ENCODE data around the gene FOXO4. TPM values are rescaled to one million over a fixed set of nuclear protein-coding genes. Genes with fewer than 3 reads are reported as not detected.

The FOXO4 gene
- total RNA-seq, 1 experiment from 2014 or later, result 17.7 TPM

DNA sequence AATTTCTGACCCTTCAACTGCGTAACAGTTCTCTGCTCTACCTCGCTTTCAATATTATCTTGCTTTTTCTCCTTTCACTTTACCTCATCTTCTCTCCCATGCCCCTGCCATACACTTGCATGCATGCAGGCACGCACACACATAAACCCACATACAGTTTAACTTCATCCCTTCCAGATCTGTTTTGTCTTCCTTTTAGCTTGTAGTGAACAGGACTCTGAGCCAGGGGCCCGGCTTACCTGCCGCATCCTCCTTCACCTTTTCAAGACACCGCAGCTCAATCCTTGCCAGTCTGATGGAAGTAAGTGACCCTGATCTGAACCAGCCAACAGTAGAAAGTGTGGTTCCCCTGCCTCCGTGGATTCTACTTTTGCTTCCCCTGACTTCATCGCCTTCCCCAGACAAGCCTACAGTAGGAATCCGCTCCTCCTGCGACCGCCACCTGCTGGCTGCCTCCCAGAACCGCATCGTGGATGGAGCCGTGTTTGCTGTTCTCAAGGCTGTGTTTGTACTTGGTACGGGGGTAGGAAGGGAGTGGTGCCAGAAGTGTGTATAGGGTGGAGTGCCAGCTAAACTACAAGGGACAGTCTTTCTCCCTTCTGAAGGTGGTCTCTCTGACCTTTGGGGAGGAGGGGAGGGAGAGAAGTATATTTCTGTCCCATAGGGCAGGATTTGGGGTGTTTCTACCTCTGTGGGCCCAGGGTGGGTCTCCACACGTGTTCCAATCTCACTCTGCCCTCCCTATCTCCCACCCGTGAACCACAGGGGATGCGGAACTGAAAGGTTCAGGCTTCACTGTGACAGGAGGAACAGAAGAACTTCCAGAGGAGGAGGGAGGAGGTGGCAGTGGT lies 33.5 kb downstream of the FOXO4 start:
- peaks cover 47% of the 10 kb centered on the region for H3K9me3 ChIP-seq (ENCODE audit: control insufficient read depth, low read depth, low read length)
- 0 out of 4 replicates have a peak, but pooled peaks cover 0 to 5% of the 10 kb centered on the region in 2 experiments for H3K4me1 Mint-ChIP-seq
- H2BK5ac ChIP-seq (ENCODE audit: insufficient read length, low read length), result no peak overlapping the region
- H3K14ac ChIP-seq (ENCODE audit: insufficient read depth, low read length), result no peak overlapping the region
- no peak overlapping the region for H3K4ac ChIP-seq (ENCODE audit: low read depth, low read length)
- no peak overlapping the region for H4K91ac ChIP-seq (ENCODE audit: insufficient read length, low read depth, low read length)
- H3K27me3 Mint-ChIP-seq (ENCODE audit: low read depth), result peaks cover 2% of the 10 kb centered on the region
- H3K18ac ChIP-seq (ENCODE audit: insufficient read length, low read depth, low read length), result no peak overlapping the region
- H3K23ac ChIP-seq (ENCODE audit: insufficient read length, low read depth, low read length), result no peak overlapping the region
- H3K27ac ChIP-seq (ENCODE audit: insufficient read length, low read depth, low read length), result no peak overlapping the region
- peak overlapping the region in 2 of 3 experiments; percentile 15 to 41; a peak in 2 of 7 replicates for H3K27ac Mint-ChIP-seq
- TF ChIP-seq, protein P1, sequence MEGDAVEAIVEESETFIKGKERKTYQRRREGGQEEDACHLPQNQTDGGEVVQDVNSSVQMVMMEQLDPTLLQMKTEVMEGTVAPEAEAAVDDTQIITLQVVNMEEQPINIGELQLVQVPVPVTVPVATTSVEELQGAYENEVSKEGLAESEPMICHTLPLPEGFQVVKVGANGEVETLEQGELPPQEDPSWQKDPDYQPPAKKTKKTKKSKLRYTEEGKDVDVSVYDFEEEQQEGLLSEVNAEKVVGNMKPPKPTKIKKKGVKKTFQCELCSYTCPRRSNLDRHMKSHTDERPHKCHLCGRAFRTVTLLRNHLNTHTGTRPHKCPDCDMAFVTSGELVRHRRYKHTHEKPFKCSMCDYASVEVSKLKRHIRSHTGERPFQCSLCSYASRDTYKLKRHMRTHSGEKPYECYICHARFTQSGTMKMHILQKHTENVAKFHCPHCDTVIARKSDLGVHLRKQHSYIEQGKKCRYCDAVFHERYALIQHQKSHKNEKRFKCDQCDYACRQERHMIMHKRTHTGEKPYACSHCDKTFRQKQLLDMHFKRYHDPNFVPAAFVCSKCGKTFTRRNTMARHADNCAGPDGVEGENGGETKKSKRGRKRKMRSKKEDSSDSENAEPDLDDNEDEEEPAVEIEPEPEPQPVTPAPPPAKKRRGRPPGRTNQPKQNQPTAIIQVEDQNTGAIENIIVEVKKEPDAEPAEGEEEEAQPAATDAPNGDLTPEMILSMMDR (conservative IDR thresholded peaks at IDR 0.05), result peak; percentile 74
- H3K4me3 Mint-ChIP-seq, result 0 out of 5 replicates have a peak overlapping the region, but pooled peaks of 1 of the 2 experiments have one; percentile 13
- H3K4me1 ChIP-seq (ENCODE audit: insufficient read depth, low read length), result no peaks in the 10 kb centered on the region
- peaks cover 67 to 74% of the 10 kb centered on the region in 2 experiments for H3K9me3 Mint-ChIP-seq
- no peak overlapping the region for H2BK120ac ChIP-seq (ENCODE audit: low read depth, low read length, poor library complexity, severe bottlenecking)
- H2AK5ac ChIP-seq (ENCODE audit: insufficient read length, low read length), result no peak overlapping the region
- no peaks in the 10 kb centered on the region for H3K79me2 ChIP-seq (ENCODE audit: insufficient read depth, low read length)
- H2BK15ac ChIP-seq (ENCODE audit: low read depth, low read length), result no peak overlapping the region
- no peak overlapping the region for H3T11ph ChIP-seq (ENCODE audit: low read length)
- no peak overlapping the region for H2BK12ac ChIP-seq (ENCODE audit: insufficient read length, low read depth, low read length)
- H3K36me3 Mint-ChIP-seq (ENCODE audit: insufficient read depth in 1 of 3, low read depth in 3 of 3), result peaks cover 58 to 87% (median 73%) of the 10 kb centered on the region in 3 experiments
- no peak overlapping the region for H2AFZ ChIP-seq (ENCODE audit: low read length)
- no peak overlapping the region for H3K56ac ChIP-seq (ENCODE audit: insufficient read length, low read depth, low read length)
- H2BK20ac ChIP-seq (ENCODE audit: low read depth, low read length, poor library complexity, severe bottlenecking), result no peak overlapping the region
- no peaks in the 10 kb centered on the region for H3K23me2 ChIP-seq (ENCODE audit: insufficient read length, low read depth, low read length, poor library complexity, severe bottlenecking)
- no peaks in the 10 kb centered on the region for H4K20me1 ChIP-seq (ENCODE audit: control insufficient read depth, insufficient read depth, insufficient read length)
- H4K8ac ChIP-seq (replicated peaks; ENCODE audit: insufficient read length, low read depth, low read length), result no peak overlapping the region
- H3K79me1 ChIP-seq (ENCODE audit: insufficient read depth, low read depth, low read length, poor library complexity, severe bottlenecking), result no peaks in the 10 kb centered on the region
- H3K27me3 ChIP-seq (ENCODE audit: insufficient read depth, low read length), result no peaks in the 10 kb centered on the region
- DNase-seq, result peak; percentile 57
- no CpG with 5 or more reads among the region's 18 CpGs for WGBS (ENCODE audit: extremely low coverage, insufficient read length, low lambda C conversion rate)
- H3K9ac ChIP-seq (ENCODE audit: extremely low read depth, insufficient read length, low read length), result no peak overlapping the region
- H3K4me2 ChIP-seq (ENCODE audit: insufficient read depth, insufficient read length, low read length), result no peak overlapping the region
- no peak overlapping the region for H4K5ac ChIP-seq (ENCODE audit: insufficient read length, low read depth, low read length)
